T1000 (cell line): ENCODE results near the gene ELMO2.
"Not testable (repeated sequence)": the region's sequence is repeated elsewhere in the genome, so short reads cannot be mapped to it uniquely, and the experiment has no call there.

Experiments used
- DNase-seq: peaks from one replicate; lab custom pipeline; 2025; ENCODE audit warnings: mixed read lengths; lab: John Stamatoyannopoulos, UW

ELMO2 gene

DNA sequence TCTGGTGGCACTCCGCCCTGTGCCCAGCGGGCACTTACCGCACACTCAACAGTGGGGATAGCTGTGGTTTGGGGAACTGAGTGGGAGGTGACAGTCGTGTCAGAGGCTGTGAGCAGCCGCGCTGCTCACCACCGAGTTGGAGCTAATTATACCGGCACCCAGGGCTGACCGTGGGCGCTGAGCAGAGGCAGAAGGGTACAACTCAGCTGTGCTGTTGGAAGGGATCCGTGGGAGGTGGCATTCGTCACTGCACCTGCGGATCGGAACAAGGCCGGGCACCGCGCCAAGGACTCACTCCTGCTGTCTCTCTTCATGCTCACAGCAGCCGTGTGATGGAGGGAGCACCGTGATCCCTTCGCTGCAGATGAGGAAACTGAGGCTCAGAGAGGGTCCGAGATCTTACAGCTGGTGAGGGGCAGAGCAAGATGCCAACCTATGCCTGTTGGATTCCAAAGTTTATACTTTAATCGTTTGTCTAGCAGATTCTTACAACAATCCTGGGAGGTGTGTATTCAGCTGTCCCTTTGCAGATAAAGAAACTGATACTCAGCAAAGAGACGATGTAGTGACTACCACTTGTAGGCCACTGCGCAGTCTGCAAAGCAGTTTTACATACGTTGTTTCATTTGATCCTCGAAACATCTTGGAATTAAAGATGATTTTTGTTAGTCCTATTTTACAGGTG, 713 bp upstream of the ELMO2 start:
- no peak for DNase-seq

DNA sequence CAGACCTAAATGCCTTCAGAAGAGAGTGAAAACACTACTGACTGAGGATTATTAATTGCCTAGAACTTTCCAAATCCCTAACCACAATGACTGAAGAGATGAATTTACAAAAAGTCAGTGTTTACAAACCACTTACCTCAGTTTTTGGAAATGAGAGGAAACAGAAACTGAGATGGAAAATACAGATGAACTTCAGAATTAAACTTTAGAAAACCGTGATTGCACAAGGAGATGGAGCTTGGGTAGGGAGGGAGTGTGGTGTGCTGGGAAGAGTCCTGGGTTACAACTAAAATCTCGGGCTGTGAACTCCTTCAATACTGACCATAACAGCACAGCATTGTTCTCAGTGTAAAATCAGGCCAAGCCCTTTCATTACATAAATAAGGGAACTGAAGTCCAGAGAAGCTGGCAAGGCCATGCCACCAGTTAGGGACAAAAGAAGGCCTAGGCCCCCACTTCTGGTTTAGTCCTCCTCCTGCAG, 4.0 kb downstream of the ELMO2 start:
- DNase-seq: no peak

DNA sequence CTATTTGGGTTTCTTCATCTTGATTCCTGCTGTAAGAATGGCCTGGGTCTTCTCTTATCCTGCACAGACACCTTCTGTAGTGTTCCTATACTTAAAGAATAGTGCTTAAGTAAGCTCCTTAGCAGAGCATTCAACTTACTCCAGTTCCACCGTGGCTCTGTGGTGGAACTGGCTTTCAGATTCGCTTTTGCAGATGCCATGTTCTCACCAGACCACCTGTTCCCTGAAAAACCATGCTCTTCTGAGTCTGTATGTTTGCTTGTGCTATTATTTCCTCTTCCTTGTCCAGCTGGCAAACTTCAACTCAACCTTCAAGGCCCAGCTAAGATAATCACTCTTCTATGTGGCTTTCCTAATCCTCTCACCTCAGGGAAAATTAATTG, 4.9 kb downstream of the ELMO2 start:
- no peak for DNase-seq

DNA sequence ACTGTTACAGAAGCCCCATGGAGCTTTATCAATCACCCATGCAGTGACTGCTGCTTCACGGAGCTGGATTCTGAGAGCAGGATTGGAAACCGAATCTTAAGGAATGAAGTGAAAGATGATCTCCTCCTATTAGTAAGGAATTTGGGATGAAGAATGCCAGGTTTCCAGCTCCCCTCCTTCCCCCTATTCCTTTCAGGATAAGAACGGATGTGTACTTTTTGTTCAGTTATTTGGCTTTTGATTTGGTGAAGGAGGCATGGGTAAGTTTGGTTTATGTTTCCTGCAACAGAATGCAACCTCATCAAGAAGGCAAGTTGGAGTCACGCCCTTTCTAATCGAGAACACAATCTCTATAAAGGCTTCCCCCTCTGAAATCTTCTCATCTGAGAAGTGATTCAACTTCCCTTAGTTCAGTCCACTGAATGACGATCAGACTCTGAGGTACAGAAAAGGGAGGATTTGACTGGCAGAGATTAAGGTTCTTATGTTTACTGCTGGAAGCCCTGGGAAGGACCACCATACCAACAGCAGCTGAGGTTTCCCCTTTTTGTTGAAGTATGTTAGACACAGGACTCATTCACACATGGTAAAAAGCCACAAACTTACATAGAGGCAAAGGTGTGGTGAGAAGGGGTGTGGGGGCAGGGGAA, 5.5 kb downstream of the ELMO2 start:
- DNase-seq: no peak

DNA sequence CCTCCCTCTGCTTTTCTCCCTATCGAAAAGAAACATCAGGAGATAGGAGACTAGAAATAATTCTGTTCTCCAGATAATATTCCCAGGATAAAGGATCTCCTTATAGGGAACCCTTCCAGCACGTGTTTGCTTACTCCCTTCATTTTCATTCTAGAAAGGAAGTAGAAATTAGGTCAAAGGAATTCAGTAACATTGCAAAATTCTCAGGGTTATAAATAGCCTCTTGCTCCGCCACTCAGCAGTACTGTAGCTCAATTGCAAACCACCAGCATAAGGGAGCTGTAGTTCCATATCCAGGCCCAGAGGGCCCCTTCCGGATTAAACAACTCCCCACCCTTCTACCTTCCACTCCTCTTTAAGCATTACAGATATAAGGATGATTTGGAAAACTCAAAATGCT, 6.2 kb downstream of the ELMO2 start:
- DNase-seq: no peak

DNA sequence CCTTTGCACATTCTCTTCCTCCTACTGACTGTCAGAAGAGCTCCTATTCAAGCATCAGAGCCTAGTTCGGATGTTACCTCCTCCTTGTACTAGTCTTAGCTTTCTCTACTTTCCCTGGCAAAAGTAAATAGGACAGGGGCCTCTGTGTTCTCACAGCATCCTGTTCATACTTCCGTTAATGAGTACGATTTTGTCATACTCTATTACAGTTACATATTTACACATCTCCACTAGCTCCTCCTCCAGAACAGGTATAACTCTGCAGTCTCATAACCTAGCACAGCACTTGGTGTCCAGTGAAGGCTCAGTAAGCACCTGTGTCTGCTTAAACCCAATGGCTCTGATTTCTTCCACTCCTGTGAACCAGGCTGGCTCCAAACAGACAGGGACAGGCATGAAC, 7.0 kb downstream of the ELMO2 start:
- DNase-seq: no peak

DNA sequence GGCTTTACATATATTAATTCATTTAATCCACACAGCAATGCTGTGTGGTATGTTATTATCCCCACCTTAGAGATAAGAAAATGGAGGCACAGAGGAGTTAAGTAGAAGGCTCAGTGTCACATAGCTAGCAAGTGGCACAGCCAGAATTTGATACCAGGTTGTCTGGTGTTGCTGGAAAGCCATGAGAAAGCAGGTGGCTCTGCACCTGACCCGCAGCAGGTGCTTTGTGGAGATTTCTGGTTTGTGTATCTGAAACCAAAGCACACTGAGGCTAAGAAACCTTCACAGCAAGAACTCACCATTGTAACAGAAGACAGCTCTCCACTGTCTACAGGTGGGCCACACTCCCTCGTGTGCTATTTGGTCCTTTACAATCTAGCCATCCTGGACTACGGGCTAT, 7.5 kb downstream of the ELMO2 start:
- DNase-seq: no peak

DNA sequence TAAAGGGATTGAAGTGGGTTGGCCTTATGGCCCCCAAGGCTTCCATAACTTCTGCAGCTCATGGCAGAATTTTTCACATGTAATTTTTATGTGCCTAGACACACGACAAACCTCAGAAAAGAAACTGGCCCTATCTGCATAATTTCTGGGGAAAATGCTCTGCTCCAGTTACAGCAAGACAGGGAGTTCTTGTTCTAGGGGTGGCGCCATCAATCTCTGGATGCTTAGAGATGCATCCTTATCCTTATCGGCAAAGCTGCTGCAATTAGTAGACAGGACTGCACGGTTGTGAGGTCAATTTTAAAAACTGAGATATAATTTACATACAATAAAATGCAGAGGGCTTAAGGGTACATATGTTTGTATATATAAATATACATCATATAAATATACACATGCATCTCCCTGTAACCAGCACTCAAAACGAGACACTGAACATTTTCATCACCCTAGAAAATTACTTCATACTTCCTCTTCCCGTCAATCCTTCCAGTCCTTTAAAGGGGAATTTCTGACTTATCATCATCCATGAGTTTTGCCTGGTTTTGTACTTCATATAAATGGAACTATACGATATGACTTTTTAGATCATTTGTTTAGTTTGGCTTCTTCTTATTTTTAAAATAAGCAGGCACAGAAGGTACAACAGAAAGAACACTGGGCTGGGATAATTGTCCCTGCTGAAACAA, 10.2 kb downstream of the ELMO2 start:
- no peak for DNase-seq

DNA sequence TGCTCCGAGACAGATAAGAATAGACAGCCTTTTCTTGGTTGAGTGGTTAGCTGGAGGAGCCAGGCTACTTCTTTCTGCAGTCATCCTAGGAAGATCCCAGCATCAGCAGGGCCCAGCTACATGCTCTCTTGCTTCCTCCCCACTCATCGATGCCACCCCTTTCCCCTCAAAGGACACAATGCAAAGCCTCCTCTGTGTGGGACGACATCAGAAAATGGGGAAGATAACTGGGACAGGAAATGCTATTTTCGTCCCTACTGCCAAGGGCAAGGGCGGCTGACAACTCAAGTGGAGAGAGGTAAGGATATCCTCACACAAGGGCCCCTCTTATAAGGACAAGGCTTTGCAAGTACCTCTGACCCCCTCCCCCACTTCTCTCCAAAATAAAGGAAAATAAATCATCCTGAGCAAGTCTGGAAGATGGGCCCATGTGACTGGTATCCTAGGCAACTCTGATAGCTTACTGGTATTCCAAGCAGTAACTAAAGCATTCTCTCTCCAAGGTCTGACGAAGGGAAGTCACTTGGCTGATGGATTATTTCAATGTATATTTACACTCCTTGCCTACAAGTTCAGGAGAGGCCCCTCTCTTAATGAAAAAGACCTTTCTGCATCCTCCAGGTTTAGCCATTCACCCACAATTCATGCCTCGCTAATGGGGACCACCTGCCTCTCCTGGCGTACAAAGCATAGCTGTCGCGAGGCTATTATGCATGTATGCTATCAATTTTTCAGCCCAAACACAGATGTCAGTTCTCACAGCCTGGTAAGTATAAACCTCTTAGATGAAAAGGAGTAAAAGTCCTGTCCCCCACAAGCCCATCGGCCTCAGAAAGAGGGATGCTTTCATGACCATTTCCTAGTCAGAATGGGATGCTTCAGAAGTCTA, 11.3 kb downstream of the ELMO2 start:
- DNase-seq: no peak

DNA sequence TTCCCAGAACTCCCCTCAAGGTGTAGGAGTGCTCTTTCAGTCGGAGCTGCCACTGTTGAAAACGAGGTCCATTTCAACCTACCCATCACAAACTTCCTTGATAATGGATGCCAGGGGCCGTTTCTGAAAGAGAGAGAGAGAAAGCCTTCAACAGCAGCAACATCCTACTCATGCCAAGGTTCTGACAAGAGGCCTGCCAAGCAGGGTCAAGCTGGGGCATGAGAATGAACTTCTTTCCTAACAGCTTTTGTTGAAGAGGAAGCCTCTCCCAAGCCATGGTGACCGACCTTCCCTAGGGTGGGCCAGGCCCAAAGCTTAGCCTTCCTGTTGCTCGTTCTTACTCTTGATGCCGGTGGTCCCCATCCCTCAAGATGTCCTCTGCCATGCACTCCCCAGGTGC, 12.4 kb downstream of the ELMO2 start:
- DNase-seq: no peak

DNA sequence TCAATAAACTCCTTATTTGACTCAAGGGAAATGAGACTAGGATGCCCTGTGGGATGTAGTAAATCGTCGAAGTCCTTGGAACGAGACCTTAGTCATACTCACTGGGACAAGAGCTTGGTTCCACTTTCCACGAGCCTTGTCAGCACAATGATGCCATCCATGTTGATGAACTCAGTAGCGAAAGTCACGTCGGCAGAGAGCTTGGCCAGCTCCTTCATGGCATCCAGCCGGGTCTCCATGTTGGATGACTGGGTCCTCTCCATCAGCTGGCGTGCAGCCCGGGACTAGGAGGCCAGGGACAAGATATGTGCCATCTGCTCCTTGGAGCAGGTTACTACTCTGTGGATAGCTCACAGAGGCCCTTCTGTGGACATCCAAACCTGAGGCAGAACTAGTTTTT, 17.5 kb downstream of the ELMO2 start:
- no peak for DNase-seq

DNA sequence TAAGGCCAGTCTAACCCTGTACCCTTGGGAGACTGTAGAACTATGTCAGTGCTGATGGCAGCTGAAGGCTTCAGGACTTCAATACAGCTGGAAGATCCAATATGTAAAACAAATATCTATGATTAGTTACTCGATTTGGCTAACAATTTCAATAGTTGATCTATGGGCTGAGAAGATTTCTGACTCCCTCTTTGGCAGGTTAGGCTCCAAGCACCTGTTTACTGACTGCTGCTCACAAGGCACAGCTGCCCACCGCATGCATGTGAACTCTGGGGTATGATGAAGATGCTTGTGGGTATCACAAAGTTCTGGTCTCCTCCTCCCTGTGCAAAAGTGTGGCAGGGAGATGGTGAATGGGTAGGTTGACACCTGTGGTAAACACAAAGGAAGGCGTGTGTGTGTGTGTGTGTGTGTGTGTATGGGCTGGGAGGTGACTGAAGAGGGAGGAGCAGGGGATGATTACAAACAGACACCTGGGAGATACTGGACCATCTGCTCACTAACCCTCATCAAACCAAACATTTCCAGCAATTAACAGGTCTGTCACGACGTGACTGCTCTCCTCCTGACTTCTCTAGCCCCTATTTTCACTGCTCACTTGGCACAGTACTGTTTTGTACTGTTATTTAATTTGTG, 18.1 kb downstream of the ELMO2 start:
- no peak for DNase-seq

DNA sequence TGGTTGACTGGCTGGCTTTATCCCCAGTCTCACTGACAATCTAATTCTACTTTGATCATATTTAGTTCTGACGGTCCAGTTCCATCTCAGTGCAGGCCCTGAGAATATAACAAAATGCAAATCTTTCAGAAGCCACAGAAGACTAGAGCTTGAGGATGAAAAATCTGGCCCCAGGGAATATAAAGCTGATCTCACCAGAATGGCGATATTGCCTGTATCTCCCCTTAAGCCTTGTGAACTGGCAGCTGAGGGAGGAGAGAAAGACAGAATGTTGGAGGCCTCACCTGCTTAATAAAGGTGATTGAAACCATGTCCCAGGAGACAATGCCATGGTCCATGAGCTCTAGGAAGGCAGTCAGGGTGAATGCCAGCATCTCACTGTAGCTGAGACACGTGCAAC, 19.4 kb downstream of the ELMO2 start:
- not testable (repeated sequence) for DNase-seq

DNA sequence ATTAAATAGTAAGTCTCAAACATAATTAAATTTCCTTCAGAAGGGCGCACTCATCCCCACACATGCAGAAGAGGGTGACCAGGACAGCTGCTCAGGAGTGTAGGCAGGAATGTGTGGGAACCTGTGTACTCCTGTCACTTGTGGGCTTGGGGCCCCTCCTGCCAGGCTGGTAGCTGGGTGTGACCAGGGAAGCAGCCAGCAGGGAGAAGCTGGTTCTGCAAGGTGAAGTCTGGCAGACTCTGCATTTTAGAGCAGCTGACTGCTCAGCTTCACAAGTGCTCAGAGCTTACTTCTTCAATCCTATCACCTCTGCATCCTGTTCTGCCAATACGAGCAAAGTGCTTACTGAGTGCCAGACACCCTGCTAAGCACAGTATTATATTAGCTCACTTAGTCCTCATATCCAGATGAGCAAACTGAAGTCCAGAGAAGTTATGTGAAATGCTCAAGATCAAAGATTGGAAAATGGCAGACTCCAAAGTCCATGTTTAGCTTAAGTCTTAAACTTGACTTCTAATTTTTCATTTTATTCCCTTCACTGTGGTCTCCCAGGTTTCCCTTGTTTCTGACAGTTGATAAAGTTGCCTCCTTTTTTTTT, 27.9 kb downstream of the ELMO2 start:
- DNase-seq: no peak

DNA sequence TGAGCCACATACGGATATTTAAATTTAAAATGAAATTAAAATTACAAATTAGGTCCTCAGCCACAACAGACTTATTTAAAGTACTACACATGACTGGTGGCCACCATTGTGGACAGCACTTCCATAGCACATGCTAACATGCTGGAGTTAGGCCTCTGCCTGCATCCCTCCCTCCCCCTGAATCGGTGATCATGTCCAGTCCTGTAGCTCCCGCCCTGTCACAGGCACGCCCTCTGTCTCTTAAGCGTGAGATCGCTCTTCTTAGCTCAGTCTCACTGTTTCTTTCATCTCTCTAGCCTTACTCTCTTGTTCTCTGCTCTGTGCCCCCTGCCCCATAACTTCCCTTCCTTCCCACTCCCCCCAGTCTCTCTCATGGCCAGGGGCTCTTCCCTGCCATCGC, 28.9 kb downstream of the ELMO2 start:
- no peak for DNase-seq

DNA sequence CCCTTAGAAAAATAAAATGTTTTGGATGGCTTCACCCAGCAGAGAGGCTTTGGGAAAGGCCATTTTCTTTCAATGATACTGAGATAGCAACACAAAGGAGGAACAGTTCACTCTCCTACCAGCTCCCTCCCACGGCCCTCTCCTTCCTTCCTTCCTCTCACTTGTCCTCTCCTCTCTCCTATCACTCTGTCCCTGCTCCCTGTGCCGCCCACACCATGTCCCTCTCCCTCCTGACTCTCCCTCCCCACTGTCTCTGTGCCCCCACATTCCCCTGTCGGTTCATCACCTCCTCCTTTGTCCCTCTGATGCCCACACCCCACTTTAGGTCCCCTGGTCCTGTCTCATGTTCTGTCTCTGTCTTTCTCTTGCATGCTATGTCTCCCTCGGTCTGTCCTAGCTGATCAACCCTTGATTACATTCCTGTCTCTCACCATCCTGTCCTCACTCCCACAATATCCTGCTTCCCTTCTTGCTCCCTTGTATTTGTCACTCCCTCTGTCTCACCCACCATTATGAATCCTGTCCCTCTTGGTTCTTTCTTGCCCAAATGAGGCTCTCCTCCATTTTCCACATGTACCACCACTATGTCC, 30.1 kb downstream of the ELMO2 start:
- DNase-seq: no peak

DNA sequence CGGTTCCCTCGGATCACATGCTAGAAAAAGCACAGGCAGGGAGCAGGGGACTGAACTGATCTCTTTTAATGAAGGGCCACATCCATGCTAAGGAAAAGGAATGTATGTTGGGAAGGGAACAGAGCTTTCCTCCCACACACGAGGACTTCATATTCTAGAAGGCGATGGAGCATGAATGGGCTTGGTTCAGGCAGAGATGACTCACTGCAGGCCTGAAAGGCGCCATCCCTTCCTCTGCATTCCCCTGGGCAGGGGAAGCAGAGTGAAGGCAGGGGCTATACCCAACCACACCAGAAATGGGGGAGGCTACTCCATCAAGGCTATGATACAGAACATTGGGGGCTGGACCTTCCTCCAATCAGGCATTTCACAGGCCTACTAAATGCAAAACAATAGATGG, 30.6 kb downstream of the ELMO2 start:
- DNase-seq: no peak

DNA sequence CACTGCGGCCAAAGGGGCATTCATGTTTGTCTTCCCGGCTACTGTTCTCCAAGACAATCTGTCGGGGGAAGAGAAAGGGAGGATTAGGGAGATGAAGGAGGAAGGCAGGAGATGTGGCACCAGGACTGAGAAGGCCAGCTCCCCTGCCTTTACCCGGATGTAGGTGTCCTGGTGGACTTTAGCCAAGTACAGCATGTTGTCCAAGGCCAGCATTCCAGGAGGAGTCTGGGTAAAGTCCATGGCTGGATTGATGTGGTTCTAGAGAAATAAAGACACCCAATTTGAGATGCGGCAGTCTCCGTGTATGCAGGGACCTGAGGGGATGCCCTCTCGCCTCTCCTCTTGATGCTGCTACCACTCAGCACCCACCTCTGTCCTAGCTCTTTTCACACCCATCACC, 32.0 kb downstream of the ELMO2 start:
- no peak for DNase-seq

DNA sequence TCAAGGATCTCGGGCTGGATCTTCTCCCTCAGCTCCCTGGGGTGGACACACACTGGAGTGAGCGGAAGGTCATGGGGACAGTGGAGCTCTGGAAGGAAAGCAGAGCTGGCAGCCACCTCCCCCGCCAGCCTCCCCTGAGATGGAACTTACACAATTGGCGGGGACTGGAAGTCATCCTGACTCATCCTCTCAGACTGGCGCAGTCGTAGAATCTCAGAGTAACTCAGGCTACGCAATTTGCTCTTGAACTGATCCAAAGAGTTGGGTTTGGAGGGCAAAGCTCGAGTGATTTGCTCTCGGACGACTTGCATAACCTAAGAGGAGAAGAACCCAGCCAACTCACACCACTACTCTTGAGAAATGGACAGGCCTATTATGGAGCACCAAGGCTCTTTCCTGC, 34.8 kb downstream of the ELMO2 start:
- no peak for DNase-seq

DNA sequence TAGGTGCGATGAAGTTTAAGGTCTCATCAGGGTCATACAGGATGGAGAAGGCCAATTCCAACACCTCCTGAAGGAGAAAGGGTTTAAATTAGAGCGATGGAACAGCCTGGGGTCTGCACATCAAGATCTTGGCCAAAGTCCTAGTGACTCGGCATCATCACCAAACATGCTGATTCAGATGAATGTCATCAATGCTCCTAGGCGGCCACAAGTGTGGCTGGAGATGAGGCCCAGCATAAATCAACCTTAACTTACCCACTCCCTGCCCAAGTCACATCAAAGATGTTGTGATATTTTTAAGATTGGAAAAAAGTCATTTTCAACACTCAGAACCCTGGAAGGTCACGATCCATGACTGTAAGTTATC, 37.5 kb downstream of the ELMO2 start:
- DNase-seq: no peak
